Measurements from ENCODE around the gene ERCC5.

Gene ERCC5

DNA sequence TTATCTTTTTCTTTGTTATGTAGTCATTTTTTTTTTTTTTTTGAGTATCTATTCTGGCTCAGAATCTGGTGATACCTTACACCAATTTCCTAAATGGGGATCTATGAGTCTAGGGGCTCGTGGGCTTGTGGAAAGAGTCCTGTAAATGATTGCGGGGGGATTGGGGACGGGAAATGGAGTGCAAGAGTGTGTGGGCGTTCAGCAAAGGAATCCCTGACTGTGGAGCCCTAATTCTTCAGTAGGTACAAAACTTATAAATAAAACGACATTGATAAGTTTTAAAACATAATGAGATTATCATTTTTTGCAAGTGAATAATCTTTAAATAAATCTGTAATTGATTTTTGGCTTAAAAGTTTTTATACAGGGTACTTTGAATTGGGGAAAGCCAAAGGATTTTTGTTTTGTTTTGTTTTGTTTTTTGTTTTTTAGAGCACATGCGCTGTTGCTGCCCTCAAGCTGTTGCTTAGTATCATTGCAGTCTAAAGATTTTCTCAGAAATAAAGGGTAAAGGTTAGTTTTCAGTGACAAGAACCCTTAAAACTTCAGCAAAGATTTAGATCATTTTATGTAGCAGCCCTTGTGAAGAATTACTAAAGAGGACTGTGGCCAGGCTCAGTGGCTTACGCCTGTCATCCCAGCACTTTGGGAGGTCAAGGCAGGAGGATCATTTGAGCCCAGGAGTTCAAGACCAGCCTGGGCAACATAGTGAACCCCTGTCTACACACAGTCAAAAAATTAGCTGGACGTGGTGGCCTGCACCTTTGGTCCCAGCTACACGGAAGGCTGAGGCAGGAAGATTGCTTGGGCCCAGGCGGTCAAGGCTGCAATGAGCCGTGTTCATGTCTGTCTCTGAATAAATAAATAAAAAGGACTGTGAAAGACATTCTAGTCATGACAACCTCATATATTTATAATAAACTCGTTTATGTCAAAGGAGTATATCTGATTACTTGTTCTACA is 1.7 kb downstream of the ERCC5 start:
- H3K9me3 Mint-ChIP-seq, result no peaks in the 10 kb centered on the region

DNA sequence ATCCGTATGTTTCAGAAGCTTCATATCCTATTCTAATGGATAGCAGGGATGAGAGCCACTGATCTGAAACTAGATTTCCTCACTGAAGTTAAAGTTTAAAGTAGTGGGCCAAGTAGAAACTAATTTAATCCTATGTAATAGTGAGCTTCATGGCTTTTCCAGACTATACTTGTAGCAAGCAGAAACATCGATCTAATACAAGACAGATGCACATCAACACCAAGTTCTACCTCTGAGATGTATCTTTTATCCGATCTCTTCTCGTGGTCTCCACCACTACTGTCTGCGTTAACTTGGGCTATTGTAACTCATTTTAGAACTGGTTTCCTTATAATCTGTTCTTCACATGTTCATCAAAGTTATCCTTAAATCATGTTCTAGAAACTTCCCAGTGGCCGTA is 3.1 kb downstream of the ERCC5 start:
- H3K4me3 Mint-ChIP-seq, result no peak overlapping the region
- H3K9me3 Mint-ChIP-seq, result no peaks in the 10 kb centered on the region
- H3K27me3 Mint-ChIP-seq (ENCODE audit: low read depth, poor library complexity), result no peaks in the 10 kb centered on the region
- peaks cover 20% of the 10 kb centered on the region for H3K4me1 Mint-ChIP-seq
- peak overlapping the region; percentile 68 for H3K27ac Mint-ChIP-seq
- DNase-seq, result no peak
- peaks cover 6% of the 10 kb centered on the region for H3K36me3 Mint-ChIP-seq (ENCODE audit: low read depth)
- no peak for TF ChIP-seq CTCF (IDR thresholded peaks at IDR 0.05)

More for the DNA sequence above, 1.7 kb downstream of the ERCC5 start:
- Mint-ChIP-seq H3K4me3 (peak overlapping the region; percentile 96), H3K36me3 (ENCODE audit: low read depth) (no peaks in the 10 kb centered on the region), H3K4me1 (peaks cover 20% of the 10 kb centered on the region), H3K27ac (peak overlapping the region; percentile 58), H3K27me3 (ENCODE audit: low read depth, poor library complexity) (no peaks in the 10 kb centered on the region)
- DNase-seq, result no peak
- TF ChIP-seq CTCF (IDR thresholded peaks at IDR 0.05), result peak; percentile 64

DNA sequence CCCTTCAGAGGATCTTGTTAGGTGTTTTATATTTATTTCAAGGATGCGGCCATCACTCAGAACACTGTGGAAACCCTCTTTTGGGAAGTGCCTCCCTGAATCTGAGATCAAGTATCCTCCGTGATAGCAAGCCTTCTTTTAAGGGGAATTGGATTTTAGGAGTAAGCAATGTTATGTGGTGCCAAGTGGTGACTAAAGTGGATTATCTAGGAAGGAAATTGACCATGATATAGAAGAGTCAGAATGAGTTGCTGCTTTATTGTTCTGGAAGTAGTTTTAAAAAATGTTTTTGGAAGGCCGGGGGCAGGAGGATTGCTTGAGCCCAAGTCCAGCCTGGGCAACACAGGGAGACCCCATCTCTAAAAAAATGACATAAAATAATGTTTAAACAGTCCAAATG is 6.7 kb downstream of the ERCC5 start:
- Mint-ChIP-seq H3K4me1 (peaks cover 3% of the 10 kb centered on the region), H3K36me3 (ENCODE audit: low read depth) (peaks cover 28% of the 10 kb centered on the region), H3K9me3 (no peaks in the 10 kb centered on the region), H3K27me3 (ENCODE audit: low read depth, poor library complexity) (no peaks in the 10 kb centered on the region), H3K27ac (no peak overlapping the region), H3K4me3 (no peak overlapping the region)
- DNase-seq, result no peak
- TF ChIP-seq CTCF (IDR thresholded peaks at IDR 0.05), result no peak

GRCh38 chr13:102854675-102855074 is 8.8 kb downstream of the ERCC5 start:
- Mint-ChIP-seq H3K4me1 (no peaks in the 10 kb centered on the region), H3K27me3 (ENCODE audit: low read depth, poor library complexity) (no peaks in the 10 kb centered on the region), H3K9me3 (no peaks in the 10 kb centered on the region), H3K4me3 (no peak overlapping the region), H3K27ac (peak overlapping the region; percentile 12), H3K36me3 (ENCODE audit: low read depth) (peaks cover 44% of the 10 kb centered on the region)
- DNase-seq, result no peak
- TF ChIP-seq CTCF (IDR thresholded peaks at IDR 0.05), result no peak

GRCh38 chr13:102856557-102856956 is 10.7 kb downstream of the ERCC5 start:
- Mint-ChIP-seq H3K4me3 (no peak overlapping the region), H3K9me3 (no peaks in the 10 kb centered on the region), H3K4me1 (no peaks in the 10 kb centered on the region), H3K36me3 (ENCODE audit: low read depth) (peaks cover 55% of the 10 kb centered on the region), H3K27me3 (ENCODE audit: low read depth, poor library complexity) (no peaks in the 10 kb centered on the region), H3K27ac (no peak overlapping the region)
- DNase-seq, result no peak
- no peak for TF ChIP-seq CTCF (IDR thresholded peaks at IDR 0.05)
